SK-N-SH (cell line): Measurements from ENCODE around the gene KLHDC8B. TPM values are rescaled to one million over a fixed set of nuclear protein-coding genes. Genes with fewer than 3 reads are reported as not detected.

Source experiments
- CTCF ChIA-PET: fragments of 300-600, 350-600 bp; formaldehyde crosslinking; extraction: SDS; loops from one replicate; lab custom pipeline; 2021; lab: Yijun Ruan, JAX
- POLR2A ChIA-PET: fragments of 350-600 bp; sonication (Branson Sonifier 250); formaldehyde crosslinking; extraction: SDS; loops from one replicate; lab custom pipeline; 2020; ENCODE audit warnings: antibody characterized with exemption, inconsistent platforms; lab: Yijun Ruan, JAX
- DNase-seq: peaks from one replicate; pipeline ENCODE4 v3.0.0; 2012
- H2AFZ ChIP-seq: fragments of 200-600 bp; sonication (generic); 2 replicates; pipeline ENCODE4 v1.8.1; 2016; ENCODE audit warnings: antibody characterized with exemption, mild to moderate bottlenecking, low read depth
- H3F3A ChIP-seq: fragments of 200-600 bp; sonication (generic); replicated peaks from 2 replicates; pipeline ENCODE3; 2016; ENCODE audit warnings: antibody characterized with exemption, mild to moderate bottlenecking; ENCODE audit not compliant: insufficient read depth
- H3K27ac ChIP-seq, 2 experiments: fragments of 200-500 bp in 1 of 2; fragments of 200-600 bp in 1 of 2; sonication (Bioruptor generic) in 1 of 2; sonication (generic), shearing (Covaris generic) in 1 of 2; 2 replicates each; pipeline versions ENCODE4 v1.5.1 to v1.6.1; 2014 to 2016; ENCODE audit warnings: low read depth in 2 of 2, inconsistent platforms in 1 of 2, low read length in 1 of 2, mild to moderate bottlenecking in 1 of 2, mixed read lengths in 1 of 2
- H3K27me3 ChIP-seq: fragments of 200-600 bp; sonication (generic), shearing (Covaris generic); 2 replicates; pipeline ENCODE4 v1.6.1; 2016; ENCODE audit warnings: mixed run types; ENCODE audit not compliant: insufficient read depth
- H3K36me3 ChIP-seq, 2 experiments: fragments of 200-500 bp in 1 of 2; fragments of 200-600 bp in 1 of 2; sonication (Bioruptor generic) in 1 of 2; sonication (generic) in 1 of 2; replicated peaks in 1 of 2; 2 replicates each; pipeline versions ENCODE3 to v1.5.1; 2014 to 2016; ENCODE audit warnings: low read length in 1 of 2, mild to moderate bottlenecking in 1 of 2; ENCODE audit not compliant: insufficient read depth in 2 of 2, control insufficient read depth in 1 of 2
- H3K4me1 ChIP-seq, 2 experiments: fragments of 200-500 bp in 1 of 2; fragments of 200-600 bp in 1 of 2; sonication (Bioruptor generic) in 1 of 2; sonication (generic), shearing (Covaris generic) in 1 of 2; 2 replicates each; pipeline versions ENCODE4 v1.5.1 to v1.6.1; 2014 to 2016; ENCODE audit warnings: low read depth in 1 of 2, low read length in 1 of 2, mixed run types in 1 of 2; ENCODE audit not compliant: insufficient read depth in 2 of 2, control insufficient read depth in 1 of 2
- H3K4me2 ChIP-seq: fragments of 200-600 bp; sonication (generic), shearing (Covaris generic); 2 replicates; pipeline ENCODE4 v1.6.1; 2017; ENCODE audit warnings: mixed run types
- H3K4me3 ChIP-seq, 2 experiments: fragments of 200-500 bp in 1 of 2; fragments of 200-600 bp in 1 of 2; sonication (Bioruptor generic) in 1 of 2; sonication (generic), shearing (Covaris generic) in 1 of 2; 2 replicates each; pipeline versions ENCODE4 v1.5.1 to v1.8.1; 2014 to 2016; ENCODE audit warnings: low read depth in 2 of 2, inconsistent platforms in 1 of 2, low read length in 1 of 2, mild to moderate bottlenecking in 1 of 2, mixed read lengths in 1 of 2, moderate library complexity in 1 of 2
- H3K79me2 ChIP-seq: fragments of 200-600 bp; sonication (generic); 2 replicates; pipeline ENCODE4 v1.8.1; 2017; ENCODE audit warnings: mild to moderate bottlenecking; ENCODE audit not compliant: insufficient read depth
- H3K9ac ChIP-seq: fragments of 200-600 bp; sonication (generic); 2 replicates; pipeline ENCODE4 v1.6.1; 2017; ENCODE audit warnings: mixed run types
- H3K9me2 ChIP-seq: fragments of 200-600 bp; sonication (generic); 2 replicates; pipeline ENCODE4 v1.6.1; 2017; ENCODE audit warnings: mixed run types
- H3K9me3 ChIP-seq: fragments of 200-600 bp; sonication (generic); 2 replicates; pipeline ENCODE4 v1.6.1; 2017; ENCODE audit warnings: mixed run types, mild to moderate bottlenecking, moderate library complexity
- H4K20me1 ChIP-seq: fragments of 200-600 bp; sonication (generic); 2 replicates; pipeline ENCODE4 v1.6.1; 2017; ENCODE audit warnings: mild to moderate bottlenecking, mixed run types; ENCODE audit not compliant: insufficient read depth
- EP300 ChIP-seq, 2 experiments: IDR thresholded peaks; 2 replicates each; pipeline versions ENCODE4 v1.4.0 to v1.6.1; 2012; ENCODE audit warnings: borderline replicate concordance in 1 of 2, low read depth in 1 of 2, low read length in 1 of 2
- FOXJ3 ChIP-seq: sonication (generic); formaldehyde crosslinking; IDR thresholded peaks from 2 replicates; pipeline ENCODE4 v1.5.1; 2020; ENCODE audit warnings: mild to moderate bottlenecking, missing genetic modification reagents
- IRF3 ChIP-seq: fragments of 150-350 bp; IDR thresholded peaks from 2 replicates; pipeline ENCODE4 v1.6.1; 2016; ENCODE audit warnings: mild to moderate bottlenecking, low read depth, low read length
- JUND ChIP-seq: IDR thresholded peaks from 2 replicates; pipeline ENCODE4 v1.4.0; 2012
- MXI1 ChIP-seq: IDR thresholded peaks from 2 replicates; pipeline ENCODE4 v1.6.1; 2012; ENCODE audit warnings: mild to moderate bottlenecking, low read depth, low read length, improper control_type of control experiment
- NRF1 ChIP-seq: IDR thresholded peaks from 2 replicates; pipeline ENCODE4 v1.6.1; 2012; ENCODE audit warnings: low read depth, mild to moderate bottlenecking, low read length
- WGBS: methylation state at CpG from one replicate; pipeline ENCODE4 v1.1.6; 2017; ENCODE audit warnings: low lambda C conversion rate; 5-methylcytosine and 5-hydroxymethylcytosine counted together
- polyA plus RNA-seq, 3 experiments: library from polyadenylated mRNA; depleted of rRNA; stranded (reverse); fragments of >200 nt; gene quantifications; 2 replicates each; pipeline ENCODE4 v1.2.3, GENCODE V29; 2012
- TF ChIP-seq, protein P1 (sequence below): IDR thresholded peaks from 2 replicates; pipeline ENCODE4 v1.6.1; 2012; ENCODE audit warnings: mild to moderate bottlenecking, low read depth, low read length, moderate library complexity
- TF ChIP-seq, protein P2 (sequence below): IDR thresholded peaks from 2 replicates; pipeline ENCODE4 v1.4.0; 2012; ENCODE audit warnings: low read depth

The KLHDC8B gene
- polyA plus RNA-seq, 1 of the 3 experiments (the other 2 are of a cell fraction): 35.3 TPM

DNA sequence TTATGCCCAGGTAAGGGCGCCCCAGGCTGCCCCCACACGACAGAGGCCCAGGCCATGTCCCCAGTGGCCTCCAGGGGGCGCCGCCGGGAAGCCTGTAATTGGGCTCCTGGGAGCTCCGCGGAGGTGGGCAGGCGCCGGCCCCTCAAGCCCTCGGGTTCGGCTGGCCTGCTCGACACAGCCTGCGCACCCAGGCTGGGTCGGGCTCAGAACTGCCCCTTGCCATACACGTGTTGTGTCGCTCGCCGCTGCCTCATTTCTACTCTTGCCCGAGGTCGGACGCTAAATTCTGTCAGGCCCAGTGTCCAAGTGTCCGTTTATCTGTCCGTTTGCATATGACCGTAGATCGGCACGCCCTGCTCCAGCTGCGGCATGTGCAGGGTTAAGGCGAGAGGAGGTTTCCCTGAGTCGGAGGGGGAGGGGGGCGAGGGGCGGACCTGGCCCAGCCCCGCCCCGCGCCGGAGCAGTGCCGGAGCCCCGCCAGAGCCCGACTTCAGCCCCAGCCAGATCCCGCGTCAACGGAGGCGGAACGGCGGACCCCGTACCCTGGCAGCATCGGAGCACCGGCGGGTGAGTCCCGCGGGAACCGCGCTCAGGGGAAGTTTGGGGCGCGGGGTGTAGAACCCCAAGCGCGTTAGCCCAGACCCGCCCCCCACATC, at the start of gene KLHDC8B (continued):
- no peak for TF ChIP-seq IRF3
- no peak for TF ChIP-seq JUND
- no peak; the same call in 1 of the 2 replicates for TF ChIP-seq NRF1
- TF ChIP-seq, protein P1, sequence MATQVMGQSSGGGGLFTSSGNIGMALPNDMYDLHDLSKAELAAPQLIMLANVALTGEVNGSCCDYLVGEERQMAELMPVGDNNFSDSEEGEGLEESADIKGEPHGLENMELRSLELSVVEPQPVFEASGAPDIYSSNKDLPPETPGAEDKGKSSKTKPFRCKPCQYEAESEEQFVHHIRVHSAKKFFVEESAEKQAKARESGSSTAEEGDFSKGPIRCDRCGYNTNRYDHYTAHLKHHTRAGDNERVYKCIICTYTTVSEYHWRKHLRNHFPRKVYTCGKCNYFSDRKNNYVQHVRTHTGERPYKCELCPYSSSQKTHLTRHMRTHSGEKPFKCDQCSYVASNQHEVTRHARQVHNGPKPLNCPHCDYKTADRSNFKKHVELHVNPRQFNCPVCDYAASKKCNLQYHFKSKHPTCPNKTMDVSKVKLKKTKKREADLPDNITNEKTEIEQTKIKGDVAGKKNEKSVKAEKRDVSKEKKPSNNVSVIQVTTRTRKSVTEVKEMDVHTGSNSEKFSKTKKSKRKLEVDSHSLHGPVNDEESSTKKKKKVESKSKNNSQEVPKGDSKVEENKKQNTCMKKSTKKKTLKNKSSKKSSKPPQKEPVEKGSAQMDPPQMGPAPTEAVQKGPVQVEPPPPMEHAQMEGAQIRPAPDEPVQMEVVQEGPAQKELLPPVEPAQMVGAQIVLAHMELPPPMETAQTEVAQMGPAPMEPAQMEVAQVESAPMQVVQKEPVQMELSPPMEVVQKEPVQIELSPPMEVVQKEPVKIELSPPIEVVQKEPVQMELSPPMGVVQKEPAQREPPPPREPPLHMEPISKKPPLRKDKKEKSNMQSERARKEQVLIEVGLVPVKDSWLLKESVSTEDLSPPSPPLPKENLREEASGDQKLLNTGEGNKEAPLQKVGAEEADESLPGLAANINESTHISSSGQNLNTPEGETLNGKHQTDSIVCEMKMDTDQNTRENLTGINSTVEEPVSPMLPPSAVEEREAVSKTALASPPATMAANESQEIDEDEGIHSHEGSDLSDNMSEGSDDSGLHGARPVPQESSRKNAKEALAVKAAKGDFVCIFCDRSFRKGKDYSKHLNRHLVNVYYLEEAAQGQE: no peak
- peak; percentile 89 for TF ChIP-seq MXI1
- TF ChIP-seq, protein P2, sequence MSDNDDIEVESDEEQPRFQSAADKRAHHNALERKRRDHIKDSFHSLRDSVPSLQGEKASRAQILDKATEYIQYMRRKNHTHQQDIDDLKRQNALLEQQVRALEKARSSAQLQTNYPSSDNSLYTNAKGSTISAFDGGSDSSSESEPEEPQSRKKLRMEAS: peak; percentile 84
- TF ChIP-seq, all 33 proteins: peak for 11

- 98% methylated on average over 12 of the region's 12 CpGs for WGBS
- Histone ChIP-seq H2AFZ (no peak overlapping the region), H3K36me3 (peaks cover 29 to 65% of the 10 kb centered on the region in 2 experiments), H3K9me3 (no peaks in the 10 kb centered on the region), H3K9ac (no peak overlapping the region), H3K4me1 (peaks cover 7 to 19% of the 10 kb centered on the region in 2 experiments; a peak in 2 of 4 replicates), H3K27me3 (no peaks in the 10 kb centered on the region), H3F3A (peaks cover 36% of the 10 kb centered on the region), H3K4me2 (no peak overlapping the region), H4K20me1 (no peaks in the 10 kb centered on the region), H3K9me2 (no peaks in the 10 kb centered on the region), H3K27ac (no peak overlapping the region; a peak in 1 of 4 replicates), H3K4me3 (no peak overlapping the region), H3K79me2 (peaks cover 31% of the 10 kb centered on the region)
- TF ChIP-seq FOXJ3 (CRISPR knock-in tag): no peak
- TF ChIP-seq EP300 (IDR thresholded peaks at IDR 0.05; ENCODE audit: borderline replicate concordance in 1 of 2, low read depth in 1 of 2, low read length in 1 of 2): no peak
- POLR2A ChIA-PET: interaction anchor here (1.6 to 4.0 kb wide), 2 partner anchors 11 to 29 kb away, joined by 5 to 25 read pairs; partner anchors contain the start of genes LAMB2 and QRICH1
- CTCF ChIA-PET: interaction anchor here (1.0 to 4.0 kb wide), 3 partner anchors 9 to 29 kb away, joined by 3 to 26 read pairs (median 4); partner anchors contain the start of genes LAMB2 and QRICH1
- DNase-seq: no peak
Measured at GRCh38 chr3:49122022-49122421, 49.4 kb upstream of the KLHDC8B start.
